Endodermal cell (in vitro differentiated cells): ENCODE data around the gene PLA2R1. TPM values are rescaled to one million over a fixed set of nuclear protein-coding genes. Genes with fewer than 3 reads are reported as not detected.
A peak's percentile ranks its signal among the peaks of the same experiment; 100 is the strongest.

Experiments
- DNase-seq: peaks from one replicate; pipeline ENCODE4 v3.0.0-alpha.2; 2017
- H3K27ac ChIP-seq: 2 replicates; pipeline ENCODE4 v1.5.1; 2013; ENCODE audit warnings: mild to moderate bottlenecking, low read depth, low read length, moderate library complexity
- H3K27me3 ChIP-seq: 2 replicates; pipeline ENCODE4 v1.6.1; 2013; ENCODE audit warnings: mild to moderate bottlenecking, low read length, moderate library complexity; ENCODE audit not compliant: insufficient read depth, control insufficient read depth, poor library complexity, severe bottlenecking
- H3K36me3 ChIP-seq: 2 replicates; pipeline ENCODE4 v1.7.0; 2013; ENCODE audit warnings: mild to moderate bottlenecking, low read length, moderate library complexity; ENCODE audit not compliant: control insufficient read depth, insufficient read depth
- H3K4me1 ChIP-seq: one replicate; pipeline ENCODE4 v1.7.0; 2013; ENCODE audit warnings: low read length; ENCODE audit not compliant: control insufficient read depth, insufficient read depth
- H3K4me3 ChIP-seq: 2 replicates; pipeline ENCODE4 v1.5.1; 2013; ENCODE audit warnings: mild to moderate bottlenecking, low read length, moderate library complexity
- H3K9ac ChIP-seq: 2 replicates; pipeline ENCODE4 v1.6.1; 2013; ENCODE audit warnings: mild to moderate bottlenecking, low read length, moderate library complexity; ENCODE audit not compliant: poor library complexity, severe bottlenecking; ENCODE audit errors: extremely low read depth
- H3K9me3 ChIP-seq: 2 replicates; pipeline ENCODE4 v1.6.1; 2013; ENCODE audit warnings: mild to moderate bottlenecking, low read length, moderate library complexity; ENCODE audit not compliant: control insufficient read depth
- H3K27ac Mint-ChIP-seq: 2 replicates; pipeline ENCODE4 v1.8.0; 2020; ENCODE audit warnings: mixed read lengths
- H3K27me3 Mint-ChIP-seq: 2 replicates; pipeline ENCODE4 v1.8.0; 2021; ENCODE audit warnings: mild to moderate bottlenecking, mixed read lengths; ENCODE audit not compliant: insufficient read depth
- H3K36me3 Mint-ChIP-seq: 2 replicates; pipeline ENCODE4 v1.8.0; 2020; ENCODE audit warnings: low read depth, mixed read lengths
- H3K4me1 Mint-ChIP-seq: 2 replicates; pipeline ENCODE4 v1.8.0; 2020; ENCODE audit warnings: mixed read lengths
- H3K4me3 Mint-ChIP-seq: 2 replicates; pipeline ENCODE4 v1.8.0; 2020; ENCODE audit warnings: mild to moderate bottlenecking, moderate library complexity, mixed read lengths
- H3K9me3 Mint-ChIP-seq: 2 replicates; pipeline ENCODE4 v1.8.0; 2020; ENCODE audit warnings: mild to moderate bottlenecking, mixed read lengths
- CTCF ChIP-seq: fragments of 200-600 bp; sonication (generic); conservative IDR thresholded peaks from 2 replicates; pipeline ENCODE4 v1.5.0; 2021; ENCODE audit warnings: antibody characterized with exemption, mild to moderate bottlenecking
- WGBS, 2 experiments: methylation state at CpG; one replicate each; pipeline versions ENCODE4 v1.1.5 to v1.1.7; 2013; ENCODE audit warnings: missing lambda C conversion rate in 2 of 2, mixed read lengths in 1 of 2; ENCODE audit not compliant: insufficient coverage in 1 of 2, insufficient read length in 1 of 2; 5-methylcytosine and 5-hydroxymethylcytosine counted together
- total RNA-seq, 2 donors: library from RNA; stranded (reverse); fragmentation: NEBNext Ultra II Directional in 1 of 2; extraction: Animal tissue kit (Norgen Biotek cat#: 25700) in 1 of 2; gene quantifications; 2 replicates in 1 of 2; 3 replicates in 1 of 2; pipeline ENCODE4 v1.2.1, GENCODE V29; 2021

Gene PLA2R1
- total RNA-seq, 2 donors from 2014 or later = 1.4 to 1.8 TPM

- Histone ChIP-seq H3K4me1 (no peaks in the 10 kb centered on the region), H3K36me3 (no peaks in the 10 kb centered on the region), H3K4me3 (no peak overlapping the region), H3K9me3 (no peaks in the 10 kb centered on the region), H3K27ac (no peak overlapping the region), H3K27me3 (no peaks in the 10 kb centered on the region), H3K9ac (no peak overlapping the region)
- peak; percentile 98 for DNase-seq
- Mint-ChIP-seq H3K9me3 (no peaks in the 10 kb centered on the region), H3K4me3 (no peak overlapping the region), H3K4me1 (peaks cover 8% of the 10 kb centered on the region), H3K36me3 (no peaks in the 10 kb centered on the region), H3K27ac (no peak overlapping the region), H3K27me3 (peaks cover 15% of the 10 kb centered on the region)
- WGBS, 2 experiments = 15 to 21% methylated on average over 14 to 17 of the region's 17 CpGs
- TF ChIP-seq CTCF = peak; percentile 97
Observed at GRCh38 chr2:159921752-159922404, 140.5 kb downstream of the PLA2R1 start.

DNA sequence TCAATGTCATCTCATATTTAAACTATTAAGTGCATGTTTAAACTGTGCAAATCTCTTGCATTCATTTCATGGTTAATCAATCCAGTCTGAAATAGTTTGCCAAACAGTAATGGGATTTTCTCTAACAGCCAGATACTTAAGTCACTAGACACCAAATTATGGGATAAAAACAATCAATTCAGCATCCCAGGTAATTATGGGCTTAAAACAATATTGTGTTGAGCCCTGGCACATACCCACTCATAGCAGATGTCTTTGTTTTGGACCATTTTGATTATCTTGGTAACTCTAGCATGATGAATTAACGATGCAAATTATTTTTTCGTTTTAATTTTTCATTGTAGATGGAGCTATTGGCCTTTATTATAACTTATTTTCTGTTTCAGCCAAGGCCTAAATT is 145.9 kb downstream of the PLA2R1 start:
- H3K36me3 Mint-ChIP-seq = no peaks in the 10 kb centered on the region
- H3K27me3 ChIP-seq = no peaks in the 10 kb centered on the region
- H3K27ac Mint-ChIP-seq = no peak overlapping the region
- H3K4me1 Mint-ChIP-seq = peaks cover 5% of the 10 kb centered on the region
- H3K4me3 Mint-ChIP-seq = no peak overlapping the region
- no peaks in the 10 kb centered on the region for H3K4me1 ChIP-seq
- H3K4me3 ChIP-seq = no peak overlapping the region
- H3K9me3 Mint-ChIP-seq = no peaks in the 10 kb centered on the region
- H3K36me3 ChIP-seq = no peaks in the 10 kb centered on the region
- H3K27ac ChIP-seq = no peak overlapping the region
- no peaks in the 10 kb centered on the region for H3K9me3 ChIP-seq
- H3K27me3 Mint-ChIP-seq = peaks cover 13% of the 10 kb centered on the region
- 89 to 100% methylated on average over 1 to 2 of the region's 2 CpGs for WGBS, 2 experiments
- no peak for DNase-seq
- TF ChIP-seq CTCF = no peak
- no peak overlapping the region for H3K9ac ChIP-seq

- no peak for TF ChIP-seq CTCF
- WGBS, 2 experiments = 87 to 100% methylated on average over 1 to 2 of the region's 2 CpGs
- H3K27ac ChIP-seq = no peak overlapping the region
- Mint-ChIP-seq H3K27me3 (peaks cover 4% of the 10 kb centered on the region), H3K36me3 (no peaks in the 10 kb centered on the region), H3K4me1 (no peaks in the 10 kb centered on the region), H3K27ac (no peak overlapping the region), H3K4me3 (no peak overlapping the region), H3K9me3 (no peaks in the 10 kb centered on the region)
- H3K9me3 ChIP-seq = no peaks in the 10 kb centered on the region
- H3K9ac ChIP-seq = no peak overlapping the region
- H3K4me1 ChIP-seq = no peaks in the 10 kb centered on the region
- H3K36me3 ChIP-seq = no peaks in the 10 kb centered on the region
- no peaks in the 10 kb centered on the region for H3K27me3 ChIP-seq
- DNase-seq = no peak
- no peak overlapping the region for H3K4me3 ChIP-seq
Observed at GRCh38 chr2:159913900-159914299, 148.5 kb downstream of the PLA2R1 start.
